Erythroblast (primary cell): ENCODE data around the gene CEP85L.

ENCODE experiments used
- DNase-seq, 2 experiments: peaks; one replicate each; lab custom pipeline; 2025; lab: John Stamatoyannopoulos, UW
- GATA1 ChIP-seq: IDR thresholded peaks from 2 replicates; pipeline ENCODE4 v1.6.1; 2011; ENCODE audit warnings: low read depth, mild to moderate bottlenecking, control low read depth, low read length, moderate library complexity
- POLR2A ChIP-seq: IDR thresholded peaks from 2 replicates; pipeline ENCODE4 v1.6.1; 2011; ENCODE audit warnings: mild to moderate bottlenecking, low read length

CEP85L gene

GRCh38 chr6:118648866-118649554 lies 2.4 kb downstream of the CEP85L start:
- TF ChIP-seq POLR2A (no peak), GATA1 (no peak)
- DNase-seq = no peak

- no peak for DNase-seq
- TF ChIP-seq POLR2A (no peak), GATA1 (no peak)
Observed at GRCh38 chr6:118646977-118647376, 4.4 kb downstream of the CEP85L start.

- TF ChIP-seq GATA1 (no peak), POLR2A (no peak)
- DNase-seq = no peak
Observed at GRCh38 chr6:118645395-118645794, 6.0 kb downstream of the CEP85L start.

- TF ChIP-seq POLR2A (no peak), GATA1 (no peak)
- DNase-seq = peak in 1 of 2 experiments; percentile 9
Observed at GRCh38 chr6:118644007-118644406, 7.4 kb downstream of the CEP85L start.

- peak; percentile 20 to 63 for DNase-seq
- TF ChIP-seq GATA1 (no peak), POLR2A (no peak)
Observed at GRCh38 chr6:118641042-118641441, 10.3 kb downstream of the CEP85L start.

GRCh38 chr6:118639054-118639964 lies 12.1 kb downstream of the CEP85L start:
- DNase-seq = peak; percentile 14 to 27
- TF ChIP-seq POLR2A (no peak), GATA1 (no peak)

GRCh38 chr6:118638288-118638687 lies 13.1 kb downstream of the CEP85L start:
- no peak for DNase-seq
- TF ChIP-seq GATA1 = no peak
- no peak for TF ChIP-seq POLR2A

- no peak for TF ChIP-seq POLR2A
- no peak for TF ChIP-seq GATA1
- no peak for DNase-seq
Observed at GRCh38 chr6:118635909-118636735, 15.3 kb downstream of the CEP85L start.

GRCh38 chr6:118632359-118632758 lies 19.0 kb downstream of the CEP85L start:
- no peak for DNase-seq
- TF ChIP-seq GATA1 (no peak), POLR2A (no peak)

GRCh38 chr6:118630923-118631322 lies 20.5 kb downstream of the CEP85L start:
- TF ChIP-seq POLR2A (no peak), GATA1 (no peak)
- peak; percentile 34 to 80 for DNase-seq

GRCh38 chr6:118630067-118630466 lies 21.3 kb downstream of the CEP85L start:
- TF ChIP-seq POLR2A (no peak), GATA1 (no peak)
- DNase-seq = peak; percentile 3 to 38

- TF ChIP-seq POLR2A (no peak), GATA1 (no peak)
- DNase-seq = no peak
Observed at GRCh38 chr6:118627724-118628123, 23.7 kb downstream of the CEP85L start.

- DNase-seq = peak in 1 of 2 experiments; percentile 13
- TF ChIP-seq POLR2A = no peak
- TF ChIP-seq GATA1 = no peak
Observed at GRCh38 chr6:118625833-118626232, 25.6 kb downstream of the CEP85L start.
